ENCODE results near the gene MT1E. TPM values are rescaled to one million over a fixed set of nuclear protein-coding genes. Genes with fewer than 3 reads are reported as not detected.
"Not testable (repeated sequence)": the region's sequence is repeated elsewhere in the genome, so short reads cannot be mapped to it uniquely, and the experiment has no call there.

The MT1E gene
- 152 and 159 TPM in 2 replicates for total RNA-seq

DNA sequence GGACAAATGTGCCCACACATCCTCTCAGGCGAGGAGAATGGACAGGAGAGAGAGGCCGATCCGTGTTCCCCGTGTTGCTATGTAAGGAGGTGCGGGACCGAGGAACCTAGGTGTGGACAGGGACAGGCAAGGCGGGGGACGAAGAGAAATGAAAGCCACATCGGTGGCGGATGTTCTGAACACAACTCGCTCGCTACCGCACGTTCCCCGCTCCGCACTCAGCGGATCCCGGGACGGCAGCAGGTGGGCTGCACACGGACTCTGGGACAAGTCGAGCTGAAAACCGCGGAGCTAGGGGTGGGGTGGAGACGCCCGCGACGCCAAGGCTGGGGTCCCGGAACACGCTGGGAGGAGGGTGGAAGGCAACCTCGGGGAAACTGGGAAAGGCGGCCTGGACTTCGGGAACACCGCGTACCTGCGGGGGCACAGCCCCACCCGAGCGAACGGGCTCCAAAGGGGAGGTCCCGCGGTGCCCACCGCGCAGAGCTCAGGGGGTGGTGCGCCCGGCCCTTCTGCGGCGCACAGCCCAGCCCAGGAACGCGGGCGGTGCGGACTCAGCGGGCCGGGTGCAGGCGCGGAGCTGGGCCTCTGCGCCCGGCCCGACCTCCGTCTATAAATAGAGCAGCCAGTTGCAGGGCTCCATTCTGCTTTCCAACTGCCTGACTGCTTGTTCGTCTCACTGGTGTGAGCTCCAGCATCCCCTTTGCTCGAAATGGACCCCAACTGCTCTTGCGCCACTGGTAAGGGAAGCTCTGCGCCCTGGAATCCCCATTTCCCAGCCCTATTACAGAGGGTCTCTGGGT, at the start of gene MT1E:
Gene MT1E (plus strand): TSS at position 642 of the 803 bp plus-strand sequence. CDS start 71 bp downstream, at position 713.
- intact Hi-C loops (cut with micrococcal nuclease) = loop anchor here (1.0 kb wide), 8 partner anchors 8 to 77 kb away; partner anchors contain the start of genes MT1F, MT1X and MT2A

DNA sequence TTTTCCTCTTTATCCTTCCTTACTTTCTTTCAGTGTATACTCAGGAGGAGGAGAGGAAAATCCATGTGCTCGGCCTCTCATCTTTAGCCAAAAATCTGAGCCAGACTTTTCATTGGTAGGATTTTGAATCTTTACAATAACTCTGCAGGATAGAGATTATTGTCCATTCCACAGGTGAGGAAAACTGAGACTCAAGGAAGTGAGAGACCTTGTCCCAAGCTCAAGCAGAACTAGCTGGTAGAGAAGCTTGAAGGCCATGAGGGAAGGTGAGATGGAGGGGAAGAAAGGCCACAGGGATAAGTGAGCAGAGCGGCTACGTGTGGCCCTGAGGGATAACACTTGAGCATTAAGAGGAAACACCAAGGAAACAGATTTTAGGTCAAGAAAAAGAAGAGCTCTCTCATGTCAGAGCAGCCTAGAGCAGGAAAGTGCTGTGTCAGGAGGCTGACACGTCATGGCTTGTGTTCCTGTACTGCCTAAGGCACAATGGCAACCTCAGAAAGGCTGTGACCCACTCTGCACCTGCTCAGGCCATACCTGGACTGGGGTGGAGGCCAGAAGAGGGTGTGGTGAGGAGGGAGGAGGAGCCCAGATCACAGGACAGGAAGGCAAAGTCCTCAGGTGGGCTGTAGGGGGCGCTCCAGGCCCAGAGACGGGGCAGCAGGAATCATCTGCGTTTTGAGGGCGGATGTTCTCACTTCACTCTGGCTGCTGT, 48.8 kb upstream of the MT1E start:
- intact Hi-C loops (cut with micrococcal nuclease) = loop anchor here (1.0 to 5.0 kb wide), 14 partner anchors 24 to 291 kb away; partner anchors contain the start of genes MT1E, MT1F, MT1M and MT1X

GRCh38 chr16:56577300-56577625, 48.3 kb upstream of the MT1E start:
- intact Hi-C loops (cut with micrococcal nuclease) = loop anchor here (1.0 to 5.0 kb wide), 14 partner anchors 23 to 290 kb away; partner anchors contain the start of genes MT1E, MT1F, MT1M and MT1X

DNA sequence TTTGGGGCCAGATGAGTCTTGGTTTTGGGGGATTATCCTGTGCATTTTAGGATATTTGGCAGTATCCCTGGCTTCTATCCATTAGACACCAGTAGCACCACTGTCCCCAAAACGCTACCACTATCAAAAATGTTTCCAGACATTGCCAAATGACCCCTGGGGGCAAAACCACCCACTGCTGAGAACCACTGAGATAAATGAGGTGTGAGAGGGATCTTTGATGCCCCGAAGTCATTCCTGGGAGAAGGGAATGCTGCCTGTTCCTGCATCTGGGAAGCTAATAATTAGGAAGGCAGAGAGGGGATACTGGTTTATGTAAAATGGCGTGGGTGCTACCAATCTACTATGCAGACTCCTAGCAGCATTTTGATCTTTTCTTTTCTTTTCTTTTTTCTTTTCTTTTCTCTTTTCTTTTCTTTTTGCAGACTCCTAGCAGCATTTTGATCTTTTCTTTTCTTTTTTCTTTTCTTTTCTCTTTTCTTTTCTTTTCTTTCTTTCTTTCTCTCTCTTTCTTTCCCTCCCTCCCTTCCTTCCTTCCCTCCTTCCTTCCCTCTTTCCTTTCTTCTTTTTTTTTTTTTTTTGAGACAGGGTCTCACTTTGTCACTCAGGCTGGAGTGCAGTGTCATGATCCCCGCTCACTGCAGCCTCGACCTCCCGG, 45.1 kb upstream of the MT1E start:
- intact Hi-C loops (cut with micrococcal nuclease) = no loop called here

- intact Hi-C loops (cut with micrococcal nuclease) = not testable (repeated sequence)
Observed at GRCh38 chr16:56582911-56583310, 42.7 kb upstream of the MT1E start.

- intact Hi-C loops (cut with micrococcal nuclease) = no loop called here
Observed at GRCh38 chr16:56583351-56584168, 42.0 kb upstream of the MT1E start.

GRCh38 chr16:56584276-56584675, 41.3 kb upstream of the MT1E start:
- intact Hi-C loops (cut with micrococcal nuclease) = no loop called here

GRCh38 chr16:56588781-56589140, 36.8 kb upstream of the MT1E start:
- intact Hi-C loops (cut with micrococcal nuclease) = no loop called here

GRCh38 chr16:56589141-56590039, 36.2 kb upstream of the MT1E start, which contains the start of gene MT3:
TSS of gene MT3 (plus strand) at chr16:56589528. CDS start at chr16:56589591, 63 bp downstream.
- intact Hi-C loops (cut with micrococcal nuclease) = no loop called here

GRCh38 chr16:56591377-56592060, 34.1 kb upstream of the MT1E start:
- intact Hi-C loops (cut with micrococcal nuclease) = no loop called here

DNA sequence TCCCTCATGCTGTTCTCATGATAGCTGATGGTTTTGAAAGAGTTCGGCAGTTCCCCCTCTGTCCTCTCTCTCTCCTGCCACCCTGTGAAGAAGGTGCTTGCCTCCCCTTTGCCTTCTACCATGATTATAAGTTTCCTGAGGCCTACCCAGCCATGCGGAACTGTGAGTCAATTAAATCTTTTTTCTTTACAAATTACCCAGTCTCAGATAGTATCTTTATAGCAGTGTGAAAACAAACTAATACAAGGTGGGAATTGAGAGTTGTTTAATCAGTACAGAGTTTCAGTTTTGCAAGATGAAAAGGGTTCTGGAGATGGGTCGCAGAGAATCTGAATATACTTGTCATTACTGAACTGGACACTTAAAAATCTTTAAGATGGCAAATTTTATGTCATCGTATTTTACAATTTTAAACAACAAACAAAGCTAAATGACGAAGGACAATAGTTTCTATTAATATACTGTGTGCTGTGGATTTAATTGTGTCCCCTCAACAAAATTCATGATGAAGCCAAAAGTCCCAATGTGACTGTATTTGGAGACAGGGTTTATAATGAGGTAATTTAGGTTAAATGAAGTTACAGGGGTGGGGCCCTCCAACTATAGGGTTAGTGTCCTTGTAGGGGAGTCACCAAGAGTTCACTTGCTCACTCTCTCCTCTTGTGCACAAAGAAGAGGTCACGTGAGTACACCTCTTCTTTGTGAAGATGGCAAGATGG, 31.8 kb upstream of the MT1E start:
- intact Hi-C loops (cut with micrococcal nuclease) = no loop called here

GRCh38 chr16:56594292-56594619, 31.3 kb upstream of the MT1E start:
- intact Hi-C loops (cut with micrococcal nuclease) = no loop called here

DNA sequence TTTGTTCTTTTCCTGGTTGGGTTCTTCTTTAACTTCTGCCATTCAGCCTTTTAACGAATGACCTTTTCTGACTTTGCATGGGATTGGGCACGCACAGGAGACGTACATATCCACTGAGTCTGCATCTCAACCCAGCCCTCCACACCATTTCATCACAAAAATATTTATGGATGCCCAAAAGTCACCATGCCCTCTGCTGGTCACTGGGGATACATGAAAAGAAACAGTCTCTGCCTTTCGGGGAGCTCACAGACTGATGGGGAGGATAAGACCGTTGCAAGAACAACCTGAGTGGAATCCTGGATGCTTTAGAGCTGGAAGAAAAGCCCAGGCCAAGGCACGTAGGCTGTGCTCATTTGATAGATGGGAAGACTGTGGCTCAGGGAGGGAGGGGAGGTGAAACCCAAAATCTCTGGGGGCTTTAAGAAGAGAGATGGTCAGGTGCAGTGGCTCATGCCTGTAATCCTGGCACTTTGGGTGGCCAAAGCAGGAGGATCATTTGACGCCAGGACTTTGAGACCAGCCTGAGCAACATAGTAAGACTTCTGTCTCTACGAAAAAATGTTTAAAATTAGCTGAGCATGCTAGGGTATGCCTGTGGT, 25.1 kb upstream of the MT1E start:
- intact Hi-C loops (cut with micrococcal nuclease) = loop anchor here (1.0 kb wide), 2 partner anchors 23 to 86 kb away; no protein-coding TSS in a partner anchor

- intact Hi-C loops (cut with micrococcal nuclease) = no loop called here
Observed at GRCh38 chr16:56601325-56601724, 24.3 kb upstream of the MT1E start.

GRCh38 chr16:56603589-56603988, 22.0 kb upstream of the MT1E start:
- intact Hi-C loops (cut with micrococcal nuclease) = no loop called here

- intact Hi-C loops (cut with micrococcal nuclease) = loop anchor here (5.0 kb wide), 2 partner anchors 403 to 1132 kb away; partner anchors contain the start of gene KATNB1
Observed at GRCh38 chr16:56604966-56605365, 20.6 kb upstream of the MT1E start.

- intact Hi-C loops (cut with micrococcal nuclease) = loop anchor here (5.0 kb wide), 2 partner anchors 403 to 1132 kb away; partner anchors contain the start of gene KATNB1
Observed at GRCh38 chr16:56605475-56605874, 20.1 kb upstream of the MT1E start.

DNA sequence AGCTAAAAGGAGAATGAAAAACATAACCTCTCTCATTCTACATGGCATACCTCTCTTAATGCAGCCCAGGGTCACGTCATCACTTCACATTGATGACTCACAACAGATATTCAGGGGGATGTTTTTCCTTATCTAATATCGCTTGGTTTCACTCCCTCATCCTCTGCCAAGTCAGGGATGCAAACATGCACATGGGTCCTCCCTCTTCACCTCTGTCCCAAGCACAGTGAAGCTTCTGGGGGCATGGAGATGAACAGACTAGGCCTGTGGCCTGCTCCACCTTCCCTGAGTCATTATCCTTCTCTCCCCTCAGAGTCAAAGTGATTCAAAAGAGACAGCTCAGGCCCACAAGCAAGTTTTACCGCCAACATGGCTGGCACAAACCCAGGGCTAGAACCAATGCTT, 19.5 kb upstream of the MT1E start:
- intact Hi-C loops (cut with micrococcal nuclease) = loop anchor here (5.0 kb wide), 2 partner anchors 404 to 1131 kb away; partner anchors contain the start of gene KATNB1

Data from T-helper 1 cell treated with Interleukin-12 subunit alpha and Interleukin-12 subunit beta and Interleukin-4 antibody, amounts not matched to agents 30 ng/mL and 1 ng/mL, for 36 hours (primary cell).